ENCODE data around the gene OR6T1.

The OR6T1 gene

DNA sequence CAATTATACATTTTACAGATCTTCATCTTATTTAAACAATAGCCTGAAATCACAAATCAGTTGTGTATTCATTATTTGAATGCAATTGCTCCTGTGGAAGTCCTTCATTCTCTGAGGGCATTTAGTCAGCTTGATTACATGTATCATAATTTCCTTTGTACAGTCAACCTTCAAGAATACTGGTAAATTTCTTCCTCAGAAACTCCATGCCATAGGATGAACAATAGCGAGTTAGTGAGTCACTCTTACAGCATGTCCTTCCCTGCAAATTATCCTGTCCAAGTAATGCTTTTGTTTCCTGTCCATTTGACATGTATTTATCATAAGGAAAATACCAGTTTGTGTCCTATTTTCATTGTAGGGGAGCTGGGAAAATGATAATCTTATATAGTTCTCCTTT is 30.2 kb upstream of the OR6T1 start (continued):
- TF ChIP-seq, protein P1, sequence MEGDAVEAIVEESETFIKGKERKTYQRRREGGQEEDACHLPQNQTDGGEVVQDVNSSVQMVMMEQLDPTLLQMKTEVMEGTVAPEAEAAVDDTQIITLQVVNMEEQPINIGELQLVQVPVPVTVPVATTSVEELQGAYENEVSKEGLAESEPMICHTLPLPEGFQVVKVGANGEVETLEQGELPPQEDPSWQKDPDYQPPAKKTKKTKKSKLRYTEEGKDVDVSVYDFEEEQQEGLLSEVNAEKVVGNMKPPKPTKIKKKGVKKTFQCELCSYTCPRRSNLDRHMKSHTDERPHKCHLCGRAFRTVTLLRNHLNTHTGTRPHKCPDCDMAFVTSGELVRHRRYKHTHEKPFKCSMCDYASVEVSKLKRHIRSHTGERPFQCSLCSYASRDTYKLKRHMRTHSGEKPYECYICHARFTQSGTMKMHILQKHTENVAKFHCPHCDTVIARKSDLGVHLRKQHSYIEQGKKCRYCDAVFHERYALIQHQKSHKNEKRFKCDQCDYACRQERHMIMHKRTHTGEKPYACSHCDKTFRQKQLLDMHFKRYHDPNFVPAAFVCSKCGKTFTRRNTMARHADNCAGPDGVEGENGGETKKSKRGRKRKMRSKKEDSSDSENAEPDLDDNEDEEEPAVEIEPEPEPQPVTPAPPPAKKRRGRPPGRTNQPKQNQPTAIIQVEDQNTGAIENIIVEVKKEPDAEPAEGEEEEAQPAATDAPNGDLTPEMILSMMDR (tag by site-specific recombination; IDR thresholded peaks at IDR 0.05): no peak
- TF ChIP-seq ZNF114 (tag by site-specific recombination; IDR thresholded peaks at IDR 0.05) (no peak), ZNF747 (tag by site-specific recombination; IDR thresholded peaks at IDR 0.05) (no peak), ZNF585B (tag by site-specific recombination; IDR thresholded peaks at IDR 0.05) (no peak), ZNF677 (tag by site-specific recombination; IDR thresholded peaks at IDR 0.05) (no peak)
- TF ChIP-seq, protein P2, sequence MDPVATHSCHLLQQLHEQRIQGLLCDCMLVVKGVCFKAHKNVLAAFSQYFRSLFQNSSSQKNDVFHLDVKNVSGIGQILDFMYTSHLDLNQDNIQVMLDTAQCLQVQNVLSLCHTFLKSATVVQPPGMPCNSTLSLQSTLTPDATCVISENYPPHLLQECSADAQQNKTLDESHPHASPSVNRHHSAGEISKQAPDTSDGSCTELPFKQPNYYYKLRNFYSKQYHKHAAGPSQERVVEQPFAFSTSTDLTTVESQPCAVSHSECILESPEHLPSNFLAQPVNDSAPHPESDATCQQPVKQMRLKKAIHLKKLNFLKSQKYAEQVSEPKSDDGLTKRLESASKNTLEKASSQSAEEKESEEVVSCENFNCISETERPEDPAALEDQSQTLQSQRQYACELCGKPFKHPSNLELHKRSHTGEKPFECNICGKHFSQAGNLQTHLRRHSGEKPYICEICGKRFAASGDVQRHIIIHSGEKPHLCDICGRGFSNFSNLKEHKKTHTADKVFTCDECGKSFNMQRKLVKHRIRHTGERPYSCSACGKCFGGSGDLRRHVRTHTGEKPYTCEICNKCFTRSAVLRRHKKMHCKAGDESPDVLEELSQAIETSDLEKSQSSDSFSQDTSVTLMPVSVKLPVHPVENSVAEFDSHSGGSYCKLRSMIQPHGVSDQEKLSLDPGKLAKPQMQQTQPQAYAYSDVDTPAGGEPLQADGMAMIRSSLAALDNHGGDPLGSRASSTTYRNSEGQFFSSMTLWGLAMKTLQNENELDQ (tag by site-specific recombination; IDR thresholded peaks at IDR 0.05; ENCODE audit: low read depth): no peak

DNA sequence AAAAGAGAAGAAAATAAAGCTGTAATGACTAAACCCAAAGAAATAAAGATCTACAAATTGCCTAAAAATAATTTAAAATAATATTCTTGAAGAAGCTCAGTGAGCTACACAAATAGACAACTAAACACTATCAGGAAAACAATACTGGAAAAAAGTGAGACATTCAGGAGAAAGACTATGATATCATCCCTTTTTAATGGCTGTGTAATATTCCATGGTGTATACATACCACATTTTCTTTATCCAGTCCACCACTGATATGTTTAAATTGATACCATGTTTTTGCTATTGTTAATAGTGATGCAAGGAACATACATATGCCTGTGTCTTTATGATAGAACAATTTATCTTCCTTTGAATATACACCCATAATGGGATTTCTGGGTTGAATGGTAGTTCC is 13.1 kb upstream of the OR6T1 start:
- ChIA-PET CTCF (no interaction called here), POLR2A (no interaction called here)
- no peak for TF ChIP-seq ZNF37A (tag by site-specific recombination; IDR thresholded peaks at IDR 0.05)
- TF ChIP-seq ZNF24 (tag by site-specific recombination; IDR thresholded peaks at IDR 0.05): no peak
- no peak for TF ChIP-seq TCF7L2 (IDR thresholded peaks at IDR 0.05; ENCODE audit: borderline replicate concordance, low read depth, low read length)
- TF ChIP-seq, protein P3, sequence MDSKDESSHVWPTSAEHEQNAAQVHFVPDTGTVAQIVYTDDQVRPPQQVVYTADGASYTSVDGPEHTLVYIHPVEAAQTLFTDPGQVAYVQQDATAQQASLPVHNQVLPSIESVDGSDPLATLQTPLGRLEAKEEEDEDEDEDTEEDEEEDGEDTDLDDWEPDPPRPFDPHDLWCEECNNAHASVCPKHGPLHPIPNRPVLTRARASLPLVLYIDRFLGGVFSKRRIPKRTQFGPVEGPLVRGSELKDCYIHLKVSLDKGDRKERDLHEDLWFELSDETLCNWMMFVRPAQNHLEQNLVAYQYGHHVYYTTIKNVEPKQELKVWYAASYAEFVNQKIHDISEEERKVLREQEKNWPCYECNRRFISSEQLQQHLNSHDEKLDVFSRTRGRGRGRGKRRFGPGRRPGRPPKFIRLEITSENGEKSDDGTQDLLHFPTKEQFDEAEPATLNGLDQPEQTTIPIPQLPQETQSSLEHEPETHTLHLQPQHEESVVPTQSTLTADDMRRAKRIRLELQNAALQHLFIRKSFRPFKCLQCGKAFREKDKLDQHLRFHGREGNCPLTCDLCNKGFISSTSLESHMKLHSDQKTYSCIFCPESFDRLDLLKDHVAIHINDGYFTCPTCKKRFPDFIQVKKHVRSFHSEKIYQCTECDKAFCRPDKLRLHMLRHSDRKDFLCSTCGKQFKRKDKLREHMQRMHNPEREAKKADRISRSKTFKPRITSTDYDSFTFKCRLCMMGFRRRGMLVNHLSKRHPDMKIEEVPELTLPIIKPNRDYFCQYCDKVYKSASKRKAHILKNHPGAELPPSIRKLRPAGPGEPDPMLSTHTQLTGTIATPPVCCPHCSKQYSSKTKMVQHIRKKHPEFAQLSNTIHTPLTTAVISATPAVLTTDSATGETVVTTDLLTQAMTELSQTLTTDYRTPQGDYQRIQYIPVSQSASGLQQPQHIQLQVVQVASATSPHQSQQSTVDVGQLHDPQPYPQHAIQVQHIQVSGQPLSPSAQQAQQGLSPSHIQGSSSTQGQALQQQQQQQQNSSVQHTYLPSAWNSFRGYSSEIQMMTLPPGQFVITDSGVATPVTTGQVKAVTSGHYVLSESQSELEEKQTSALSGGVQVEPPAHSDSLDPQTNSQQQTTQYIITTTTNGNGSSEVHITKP (tag by site-specific recombination; IDR thresholded peaks at IDR 0.05): no peak
- TF ChIP-seq EGR2 (tag by site-specific recombination; IDR thresholded peaks at IDR 0.05; ENCODE audit: low read depth): no peak
- no peak for TF ChIP-seq ZNF571 (tag by site-specific recombination; IDR thresholded peaks at IDR 0.05)
- TF ChIP-seq, protein P4, sequence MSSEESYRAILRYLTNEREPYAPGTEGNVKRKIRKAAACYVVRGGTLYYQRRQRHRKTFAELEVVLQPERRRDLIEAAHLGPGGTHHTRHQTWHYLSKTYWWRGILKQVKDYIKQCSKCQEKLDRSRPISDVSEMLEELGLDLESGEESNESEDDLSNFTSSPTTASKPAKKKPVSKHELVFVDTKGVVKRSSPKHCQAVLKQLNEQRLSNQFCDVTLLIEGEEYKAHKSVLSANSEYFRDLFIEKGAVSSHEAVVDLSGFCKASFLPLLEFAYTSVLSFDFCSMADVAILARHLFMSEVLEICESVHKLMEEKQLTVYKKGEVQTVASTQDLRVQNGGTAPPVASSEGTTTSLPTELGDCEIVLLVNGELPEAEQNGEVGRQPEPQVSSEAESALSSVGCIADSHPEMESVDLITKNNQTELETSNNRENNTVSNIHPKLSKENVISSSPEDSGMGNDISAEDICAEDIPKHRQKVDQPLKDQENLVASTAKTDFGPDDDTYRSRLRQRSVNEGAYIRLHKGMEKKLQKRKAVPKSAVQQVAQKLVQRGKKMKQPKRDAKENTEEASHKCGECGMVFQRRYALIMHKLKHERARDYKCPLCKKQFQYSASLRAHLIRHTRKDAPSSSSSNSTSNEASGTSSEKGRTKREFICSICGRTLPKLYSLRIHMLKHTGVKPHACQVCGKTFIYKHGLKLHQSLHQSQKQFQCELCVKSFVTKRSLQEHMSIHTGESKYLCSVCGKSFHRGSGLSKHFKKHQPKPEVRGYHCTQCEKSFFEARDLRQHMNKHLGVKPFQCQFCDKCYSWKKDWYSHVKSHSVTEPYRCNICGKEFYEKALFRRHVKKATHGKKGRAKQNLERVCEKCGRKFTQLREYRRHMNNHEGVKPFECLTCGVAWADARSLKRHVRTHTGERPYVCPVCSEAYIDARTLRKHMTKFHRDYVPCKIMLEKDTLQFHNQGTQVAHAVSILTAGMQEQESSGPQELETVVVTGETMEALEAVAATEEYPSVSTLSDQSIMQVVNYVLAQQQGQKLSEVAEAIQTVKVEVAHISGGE (tag by site-specific recombination; conservative IDR thresholded peaks at IDR 0.05; ENCODE audit: low read depth): no peak
- TF ChIP-seq SP3 (tag by site-specific recombination; IDR thresholded peaks at IDR 0.05): no peak
- no peak for TF ChIP-seq HOXD13 (CRISPR knock-in tag; IDR thresholded peaks at IDR 0.05; ENCODE audit: borderline replicate concordance)
- no peak for TF ChIP-seq ZBTB20 (tag by site-specific recombination; IDR thresholded peaks at IDR 0.05)
- no peak overlapping the region for H3K4me3 ChIP-seq (ENCODE audit: low read depth, low read length)
- no peak overlapping the region for H3K27ac ChIP-seq (ENCODE audit: extremely low read depth, low read depth, low read length)
- H3K36me3 ChIP-seq (ENCODE audit: control insufficient read depth in 2 of 2, insufficient read depth in 1 of 2, low read length in 2 of 2): no peaks in the 10 kb centered on the region
- H3K9me3 ChIP-seq (ENCODE audit: control insufficient read depth, insufficient read depth, low read depth, low read length): no peaks in the 10 kb centered on the region
- H3K4me1 ChIP-seq (ENCODE audit: control insufficient read depth, insufficient read depth, low read length): no peaks in the 10 kb centered on the region
